H1 (cell line): ENCODE results near the gene GTPBP10. TPM values are rescaled to one million over a fixed set of nuclear protein-coding genes. Genes with fewer than 3 reads are reported as not detected.

Source experiments
- CTCF ChIA-PET: fragments of 300-600 bp; sonication (Branson Sonifier 250); formaldehyde crosslinking; loops from one replicate; lab custom pipeline; 2021; ENCODE audit not compliant: partially characterized antibody; lab: Charles Lee
- POLR2A ChIA-PET: fragments of 300-600 bp; sonication (Branson Sonifier 250); formaldehyde crosslinking; loops from one replicate; lab custom pipeline; 2021; ENCODE audit warnings: inconsistent platforms; ENCODE audit not compliant: partially characterized antibody; lab: Charles Lee
- DNase-seq, 2 experiments: peaks; one replicate each; pipeline versions ENCODE4 v3.0.0 to v3.0.0-alpha.2; 2010 to 2022; ENCODE audit warnings: low spot score in 2 of 2, low read depth in 1 of 2, mixed read lengths in 1 of 2
- FAIRE-seq: peaks from 2 replicates; lab custom pipeline; 2011; peaks lifted over from hg19 to GRCh38; lab: Jason Lieb, UNC
- H2AFZ ChIP-seq: 2 replicates; pipeline ENCODE4 v1.8.1; 2012; ENCODE audit warnings: low read length, inconsistent platforms
- H2AK5ac ChIP-seq: 2 replicates; pipeline ENCODE4 v1.6.1; 2013; ENCODE audit warnings: low read depth, low read length
- H2BK120ac ChIP-seq: replicated peaks from 2 replicates; pipeline ENCODE3; 2013; ENCODE audit warnings: low read depth, low read length, inconsistent platforms
- H2BK12ac ChIP-seq: 2 replicates; pipeline ENCODE4 v1.6.1; 2013; ENCODE audit warnings: low read depth, low read length
- H2BK15ac ChIP-seq: 2 replicates; pipeline ENCODE4 v1.6.1; 2013; ENCODE audit warnings: low read length
- H2BK20ac ChIP-seq: 2 replicates; pipeline ENCODE4 v1.6.1; 2013; ENCODE audit warnings: low read length
- H2BK5ac ChIP-seq: 2 replicates; pipeline ENCODE4 v1.6.1; 2013; ENCODE audit warnings: low read depth, low read length
- H3K14ac ChIP-seq: 2 replicates; pipeline ENCODE4 v1.6.1; 2013; ENCODE audit warnings: inconsistent platforms; ENCODE audit not compliant: insufficient read length
- H3K18ac ChIP-seq: 2 replicates; pipeline ENCODE4 v1.6.1; 2013; ENCODE audit warnings: low read length; ENCODE audit errors: extremely low read depth
- H3K23ac ChIP-seq: 2 replicates; pipeline ENCODE4 v1.6.1; 2013; ENCODE audit warnings: inconsistent platforms; ENCODE audit not compliant: insufficient read length
- H3K23me2 ChIP-seq: 2 replicates; pipeline ENCODE4 v1.6.1; 2013; ENCODE audit warnings: low read depth, low read length
- H3K27ac ChIP-seq: 2 replicates; pipeline ENCODE4 v1.6.1; 2011; ENCODE audit warnings: low read depth, low read length, inconsistent platforms
- H3K27me3 ChIP-seq, 4 experiments: replicated peaks in 1 of 4; 1 replicate in 1 of 4; 2 replicates in 3 of 4; pipeline versions ENCODE4 v1.6.1 to v1.8.1; 2011 to 2013; ENCODE audit warnings: low read length in 3 of 4, mild to moderate bottlenecking in 3 of 4, inconsistent platforms in 2 of 4, mixed read lengths in 2 of 4, moderate library complexity in 1 of 4; ENCODE audit not compliant: control insufficient read depth in 3 of 4, insufficient read depth in 3 of 4; ENCODE audit errors: extremely low read depth in 1 of 4
- H3K36me3 ChIP-seq, 4 experiments: 2 replicates each; pipeline versions ENCODE4 v1.6.1 to v1.8.1; 2011 to 2013; ENCODE audit warnings: mild to moderate bottlenecking in 4 of 4, low read length in 3 of 4, moderate library complexity in 2 of 4, control low read depth in 1 of 4, inconsistent platforms in 1 of 4; ENCODE audit not compliant: insufficient read depth in 4 of 4, control insufficient read depth in 2 of 4
- H3K4ac ChIP-seq: replicated peaks from 2 replicates; pipeline ENCODE3; 2013; ENCODE audit warnings: low read length, low read depth, mixed read lengths, inconsistent platforms; ENCODE audit not compliant: insufficient read length
- H3K4me1 ChIP-seq, 4 experiments: replicated peaks in 1 of 4; 1 replicate in 1 of 4; 2 replicates in 3 of 4; pipeline versions ENCODE4 v1.6.1 to v1.8.1; 2011 to 2013; ENCODE audit warnings: low read length in 3 of 4, inconsistent platforms in 2 of 4, mixed read lengths in 1 of 4; ENCODE audit not compliant: insufficient read depth in 4 of 4, control insufficient read depth in 3 of 4
- H3K4me2 ChIP-seq, 2 experiments: 2 replicates each; pipeline versions ENCODE4 v1.6.1 to v1.8.1; 2011 to 2013; ENCODE audit warnings: low read depth in 2 of 2, low read length in 2 of 2, control low read depth in 1 of 2, inconsistent platforms in 1 of 2, mild to moderate bottlenecking in 1 of 2; ENCODE audit not compliant: insufficient read depth in 1 of 2
- H3K4me3 ChIP-seq, 4 experiments: fragments of 200-600, 300-600 bp in 1 of 4; sonication (generic), shearing (Covaris generic), sonication (Bioruptor Twin) in 1 of 4; 2 replicates each; pipeline versions ENCODE4 v1.5.1 to v1.8.1; 2011 to 2016; ENCODE audit warnings: low read length in 4 of 4, low read depth in 3 of 4, control low read depth in 2 of 4, inconsistent platforms in 2 of 4, mild to moderate bottlenecking in 2 of 4, mixed read lengths in 1 of 4, moderate library complexity in 1 of 4; ENCODE audit not compliant: insufficient read depth in 2 of 4; ENCODE audit errors: extremely low read depth in 1 of 4
- H3K56ac ChIP-seq: replicated peaks from 2 replicates; pipeline ENCODE3; 2013; ENCODE audit warnings: low read depth, mild to moderate bottlenecking, mixed read lengths, low read length, inconsistent platforms; ENCODE audit not compliant: insufficient read length
- H3K79me1 ChIP-seq: 2 replicates; pipeline ENCODE4 v1.6.1; 2013; ENCODE audit warnings: low read depth, low read length, control low read depth
- H3K79me2 ChIP-seq, 2 experiments: 2 replicates each; pipeline versions ENCODE4 v1.6.1 to v1.8.1; 2012 to 2013; ENCODE audit warnings: low read length in 2 of 2, mild to moderate bottlenecking in 2 of 2, inconsistent platforms in 1 of 2; ENCODE audit not compliant: insufficient read depth in 2 of 2, control insufficient read depth in 1 of 2
- H3K9ac ChIP-seq, 4 experiments: replicated peaks in 1 of 4; 1 replicate in 1 of 4; 2 replicates in 3 of 4; pipeline versions ENCODE4 v1.6.1 to v1.8.1; 2011 to 2013; ENCODE audit warnings: low read depth in 3 of 4, low read length in 3 of 4, control low read depth in 2 of 4, mild to moderate bottlenecking in 2 of 4, moderate library complexity in 2 of 4, inconsistent platforms in 1 of 4; ENCODE audit errors: extremely low read depth in 1 of 4
- H3K9me3 ChIP-seq, 2 experiments: 2 replicates each; pipeline versions ENCODE4 v1.6.1 to v1.8.1; 2012 to 2013; ENCODE audit warnings: mild to moderate bottlenecking in 2 of 2, moderate library complexity in 2 of 2, control low read depth in 1 of 2, inconsistent platforms in 1 of 2, low read depth in 1 of 2, low read length in 1 of 2, mixed read lengths in 1 of 2; ENCODE audit not compliant: insufficient read depth in 2 of 2
- H4K20me1 ChIP-seq, 2 experiments: replicated peaks in 1 of 2; 2 replicates each; pipeline versions ENCODE3 to v1.8.1; 2011 to 2013; ENCODE audit warnings: inconsistent platforms in 2 of 2, low read length in 2 of 2, mild to moderate bottlenecking in 1 of 2; ENCODE audit not compliant: insufficient read depth in 2 of 2, control insufficient read depth in 1 of 2
- H4K5ac ChIP-seq: 2 replicates; pipeline ENCODE4 v1.6.1; 2013; ENCODE audit warnings: low read length, low read depth, mixed read lengths, inconsistent platforms; ENCODE audit not compliant: insufficient read length
- H4K8ac ChIP-seq: 2 replicates; pipeline ENCODE4 v1.8.0; 2013; ENCODE audit warnings: mild to moderate bottlenecking, moderate library complexity, low read length, inconsistent platforms; ENCODE audit not compliant: insufficient read depth; ENCODE audit errors: extremely low read depth
- H4K91ac ChIP-seq: replicated peaks from 2 replicates; pipeline ENCODE3; 2013; ENCODE audit warnings: low read length, mixed read lengths, inconsistent platforms; ENCODE audit not compliant: insufficient read length
- HDAC2 ChIP-seq, 2 experiments: fragments of 300-600 bp in 1 of 2; sonication (generic) in 1 of 2; IDR thresholded peaks; 2 replicates each; pipeline ENCODE4 v1.6.1; 2011 to 2012; ENCODE audit warnings: low read depth in 2 of 2, low read length in 2 of 2, mild to moderate bottlenecking in 2 of 2, moderate library complexity in 2 of 2, borderline replicate concordance in 1 of 2, inconsistent platforms in 1 of 2
- MAX ChIP-seq: IDR thresholded peaks from 2 replicates; pipeline ENCODE4 v1.6.1; 2012; ENCODE audit warnings: inconsistent platforms
- SAP30 ChIP-seq: fragments of 300-600 bp; sonication (generic); IDR thresholded peaks from 2 replicates; pipeline ENCODE4 v1.7.1; 2012; ENCODE audit warnings: low read length, moderate library complexity, mild to moderate bottlenecking, inconsistent platforms; ENCODE audit not compliant: insufficient read depth, insufficient replicate concordance
- SP4 ChIP-seq: IDR thresholded peaks from 2 replicates; pipeline ENCODE4 v1.6.1; 2012; ENCODE audit warnings: low read length, inconsistent platforms
- TAF7 ChIP-seq: optimal IDR thresholded peaks from 2 replicates; pipeline ENCODE3; 2011; ENCODE audit warnings: low read depth, mild to moderate bottlenecking, inconsistent platforms, low read length, moderate library complexity, borderline replicate concordance
- WGBS, 2 experiments: shearing (Covaris generic) in 1 of 2; methylation state at CpG; one replicate each; pipeline versions ENCODE4 v1.1.6 to v1.1.7; 2013 to 2015; ENCODE audit warnings: low lambda C conversion rate in 2 of 2, mixed read lengths in 2 of 2, inconsistent platforms in 1 of 2, low coverage in 1 of 2, missing lambda C conversion rate in 1 of 2; ENCODE audit not compliant: insufficient replicate concordance in 2 of 2, insufficient coverage in 1 of 2, insufficient read length in 1 of 2; ENCODE audit errors: extremely low coverage in 1 of 2, missing lambda C conversion rate in 1 of 2; 5-methylcytosine and 5-hydroxymethylcytosine counted together
- polyA plus RNA-seq, 7 experiments: library from polyadenylated mRNA; depleted of rRNA in 3 of 7; stranded (reverse) in 5 of 7; unstranded in 2 of 7; fragments of >200 nt in 5 of 7; fragments of 200-250 nt in 2 of 7; gene quantifications; 1 replicate in 5 of 7; 2 replicates in 1 of 7; 4 replicates in 1 of 7; pipeline versions ENCODE4 v1.2.1 to v1.2.3, GENCODE V29; 2011 to 2013; ENCODE audit warnings: missing spikeins in 2 of 7, mixed read lengths in 2 of 7
- total RNA-seq: library from RNA; stranded (reverse); fragmentation: NEBNext Ultra II Directional; extraction: Animal tissue kit (Norgen Biotek cat#: 25700); gene quantifications from 2 replicates; pipeline ENCODE4 v1.2.1, GENCODE V29; 2021
- TF ChIP-seq, protein P1 (sequence below): IDR thresholded peaks from 2 replicates; pipeline ENCODE4 v1.6.1; 2012; ENCODE audit warnings: inconsistent platforms

Gene GTPBP10
- total and polyA plus RNA-seq, 2 of the 8 experiments (the other 6 are each of a cell fraction or from before 2014, with no cell fraction given): 4.4 to 21.2 TPM

DNA sequence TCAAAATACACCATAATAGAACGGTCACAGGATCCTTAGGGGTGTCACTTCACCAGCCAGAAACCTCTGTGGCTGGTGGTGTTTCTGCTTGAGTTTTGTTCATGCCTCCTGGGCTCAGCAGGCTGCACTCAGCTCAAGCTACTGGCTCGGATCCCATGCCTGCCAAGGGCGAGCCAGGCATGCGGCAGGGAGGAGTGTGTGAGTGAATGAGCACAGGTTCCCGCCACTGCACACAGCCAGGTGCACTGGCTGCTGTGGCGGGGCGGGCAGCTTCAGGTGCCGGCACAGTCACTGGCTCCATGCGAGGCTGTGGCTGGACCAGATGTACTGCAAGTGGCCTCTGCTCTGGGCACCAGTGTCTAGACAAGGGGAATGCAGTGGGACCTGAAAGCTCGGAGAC lies 86.2 kb downstream of the GTPBP10 start:
- Histone ChIP-seq H3K79me1 (no peaks in the 10 kb centered on the region), H3K4me1 (no peaks in the 10 kb centered on the region), H3K4me2 (no peak overlapping the region), H3K9me3 (no peaks in the 10 kb centered on the region), H3K4ac (no peak overlapping the region), H2AFZ (0 out of 2 replicates have a peak overlapping the region, but pooled peaks have one; percentile 52), H2BK5ac (no peak overlapping the region), H3K9ac (no peak overlapping the region), H3K23ac (no peak overlapping the region), H3K79me2 (no peaks in the 10 kb centered on the region), H2BK12ac (no peak overlapping the region), H3K18ac (no peak overlapping the region), H3K4me3 (no peak overlapping the region), H4K91ac (no peak overlapping the region), H2BK15ac (no peak overlapping the region), H3K23me2 (no peaks in the 10 kb centered on the region), H2AK5ac (no peak overlapping the region), H3K27ac (no peak overlapping the region), H4K8ac (no peak overlapping the region; the same call in 1 of the 2 replicates), H2BK120ac (no peak overlapping the region), H2BK20ac (no peak overlapping the region), H3K36me3 (no peaks in the 10 kb centered on the region), H4K20me1 (no peaks in the 10 kb centered on the region), H3K56ac (no peak overlapping the region), H3K14ac (no peak overlapping the region), H3K27me3 (no peaks in the 10 kb centered on the region), H4K5ac (no peak overlapping the region)
- ChIA-PET CTCF (interaction anchor here (1.0 to 2.5 kb wide), 3 partner anchors 17 to 217 kb away, joined by 3 to 8 read pairs (median 5); no protein-coding TSS in a partner anchor), POLR2A (no interaction called here)
- DNase-seq (no peak), FAIRE-seq (no peak)
- TF ChIP-seq MAX (peak; percentile 72), SP4 (no peak), TAF7 (no peak), SAP30 (no peak), HDAC2 (IDR thresholded peaks at IDR 0.05; ENCODE audit: borderline replicate concordance in 1 of 2, low read depth in 2 of 2, low read length in 2 of 2) (no peak)
- TF ChIP-seq, protein P1, sequence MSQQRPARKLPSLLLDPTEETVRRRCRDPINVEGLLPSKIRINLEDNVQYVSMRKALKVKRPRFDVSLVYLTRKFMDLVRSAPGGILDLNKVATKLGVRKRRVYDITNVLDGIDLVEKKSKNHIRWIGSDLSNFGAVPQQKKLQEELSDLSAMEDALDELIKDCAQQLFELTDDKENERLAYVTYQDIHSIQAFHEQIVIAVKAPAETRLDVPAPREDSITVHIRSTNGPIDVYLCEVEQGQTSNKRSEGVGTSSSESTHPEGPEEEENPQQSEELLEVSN: peak; percentile 73
- WGBS, 2 experiments: 68% methylated on average over 10 of the region's 10 CpGs; no CpG with 5 or more reads in 1 of the 2 experiments
